HEK293T (cell line): ENCODE measurements around the gene MPPE1.

Experiments
- BHLHE40 ChIP-seq: fragments of 450-650 bp; IDR thresholded peaks from 2 replicates; pipeline ENCODE4 v1.6.1; 2016; ENCODE audit warnings: mild to moderate bottlenecking, moderate library complexity, borderline replicate concordance
- ELF4 ChIP-seq: fragments of 450-650 bp; IDR thresholded peaks from 2 replicates; pipeline ENCODE4 v1.6.1; 2017; ENCODE audit warnings: antibody characterized with exemption
- FOXA1 ChIP-seq: fragments of 450-650 bp; IDR thresholded peaks from 2 replicates; pipeline ENCODE4 v1.6.1; 2016; ENCODE audit warnings: mild to moderate bottlenecking
- FOXK2 ChIP-seq: fragments of 450-650 bp; IDR thresholded peaks from 2 replicates; pipeline ENCODE4 v1.6.1; 2016; ENCODE audit warnings: mild to moderate bottlenecking
- FOXM1 ChIP-seq: fragments of 450-650 bp; IDR thresholded peaks from 2 replicates; pipeline ENCODE4 v1.6.1; 2017; ENCODE audit warnings: mild to moderate bottlenecking, borderline replicate concordance
- HDGF ChIP-seq: fragments of 450-650 bp; IDR thresholded peaks from 2 replicates; pipeline ENCODE4 v1.6.1; 2017; ENCODE audit warnings: antibody characterized with exemption, borderline replicate concordance
- LEF1 ChIP-seq: fragments of 450-650 bp; IDR thresholded peaks from 2 replicates; pipeline ENCODE4 v1.6.1; 2017; ENCODE audit warnings: mild to moderate bottlenecking, borderline replicate concordance
- NFRKB ChIP-seq: fragments of 450-650 bp; IDR thresholded peaks from 2 replicates; pipeline ENCODE4 v1.6.1; 2016; ENCODE audit warnings: mild to moderate bottlenecking, moderate library complexity
- SP1 ChIP-seq: fragments of 450-650 bp; IDR thresholded peaks from 2 replicates; pipeline ENCODE4 v1.6.1; 2017
- SUZ12 ChIP-seq: fragments of 450-650 bp; IDR thresholded peaks from 2 replicates; pipeline ENCODE4 v1.6.1; 2016; ENCODE audit warnings: mild to moderate bottlenecking
- TARDBP ChIP-seq: fragments of 450-650 bp; IDR thresholded peaks from 2 replicates; pipeline ENCODE4 v1.6.1; 2016
- ZNF384 ChIP-seq: fragments of 450-650 bp; IDR thresholded peaks from 2 replicates; pipeline ENCODE4 v1.6.1; 2016
- TF ChIP-seq, protein P1 (sequence below): fragments of 450-650 bp; IDR thresholded peaks from 2 replicates; pipeline ENCODE4 v1.6.1; 2016

DNA sequence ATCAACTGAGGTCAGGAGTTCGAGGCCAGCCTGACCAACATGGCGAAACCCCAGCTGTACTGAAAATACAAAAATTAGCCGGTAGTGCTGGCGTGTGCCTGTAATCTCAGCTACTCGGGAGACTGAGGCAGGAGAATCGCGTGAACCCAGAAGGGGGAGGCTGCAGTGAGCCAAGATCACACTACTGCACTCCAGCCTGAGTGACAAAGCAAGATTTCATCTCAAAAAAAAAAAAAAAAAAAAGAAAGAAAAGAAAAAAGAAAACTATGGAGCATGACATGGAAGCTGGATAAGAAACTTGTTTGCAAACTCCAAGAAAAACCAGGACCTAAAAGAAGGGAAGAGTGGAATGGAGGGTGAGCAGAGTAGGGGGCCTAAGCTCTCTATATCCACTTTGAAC is 58.8 kb downstream of the MPPE1 start:
- no peak for TF ChIP-seq SP1
- TF ChIP-seq, protein P1, sequence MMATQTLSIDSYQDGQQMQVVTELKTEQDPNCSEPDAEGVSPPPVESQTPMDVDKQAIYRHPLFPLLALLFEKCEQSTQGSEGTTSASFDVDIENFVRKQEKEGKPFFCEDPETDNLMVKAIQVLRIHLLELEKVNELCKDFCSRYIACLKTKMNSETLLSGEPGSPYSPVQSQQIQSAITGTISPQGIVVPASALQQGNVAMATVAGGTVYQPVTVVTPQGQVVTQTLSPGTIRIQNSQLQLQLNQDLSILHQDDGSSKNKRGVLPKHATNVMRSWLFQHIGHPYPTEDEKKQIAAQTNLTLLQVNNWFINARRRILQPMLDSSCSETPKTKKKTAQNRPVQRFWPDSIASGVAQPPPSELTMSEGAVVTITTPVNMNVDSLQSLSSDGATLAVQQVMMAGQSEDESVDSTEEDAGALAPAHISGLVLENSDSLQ: no peak
- no peak for TF ChIP-seq HDGF
- TF ChIP-seq FOXM1: no peak
- no peak for TF ChIP-seq FOXA1
- TF ChIP-seq FOXK2: no peak
- no peak for TF ChIP-seq BHLHE40
- TF ChIP-seq ZNF384: peak; percentile 36; the same call in 1 of the 2 replicates
- no peak for TF ChIP-seq NFRKB
- TF ChIP-seq SUZ12: no peak
- TF ChIP-seq LEF1: no peak
- no peak for TF ChIP-seq TARDBP
- no peak for TF ChIP-seq ELF4
